Retina (tissue), 1 donor: Measurements from ENCODE around the gene ESPNL.
"Not testable (repeated sequence)": the region's sequence is repeated elsewhere in the genome, so short reads cannot be mapped to it uniquely, and the experiment has no call there.

Source experiments
- DNase-seq: peaks from one replicate; pipeline ENCODE4 v3.0.0-alpha.2; 2016

The ESPNL gene, protein sequence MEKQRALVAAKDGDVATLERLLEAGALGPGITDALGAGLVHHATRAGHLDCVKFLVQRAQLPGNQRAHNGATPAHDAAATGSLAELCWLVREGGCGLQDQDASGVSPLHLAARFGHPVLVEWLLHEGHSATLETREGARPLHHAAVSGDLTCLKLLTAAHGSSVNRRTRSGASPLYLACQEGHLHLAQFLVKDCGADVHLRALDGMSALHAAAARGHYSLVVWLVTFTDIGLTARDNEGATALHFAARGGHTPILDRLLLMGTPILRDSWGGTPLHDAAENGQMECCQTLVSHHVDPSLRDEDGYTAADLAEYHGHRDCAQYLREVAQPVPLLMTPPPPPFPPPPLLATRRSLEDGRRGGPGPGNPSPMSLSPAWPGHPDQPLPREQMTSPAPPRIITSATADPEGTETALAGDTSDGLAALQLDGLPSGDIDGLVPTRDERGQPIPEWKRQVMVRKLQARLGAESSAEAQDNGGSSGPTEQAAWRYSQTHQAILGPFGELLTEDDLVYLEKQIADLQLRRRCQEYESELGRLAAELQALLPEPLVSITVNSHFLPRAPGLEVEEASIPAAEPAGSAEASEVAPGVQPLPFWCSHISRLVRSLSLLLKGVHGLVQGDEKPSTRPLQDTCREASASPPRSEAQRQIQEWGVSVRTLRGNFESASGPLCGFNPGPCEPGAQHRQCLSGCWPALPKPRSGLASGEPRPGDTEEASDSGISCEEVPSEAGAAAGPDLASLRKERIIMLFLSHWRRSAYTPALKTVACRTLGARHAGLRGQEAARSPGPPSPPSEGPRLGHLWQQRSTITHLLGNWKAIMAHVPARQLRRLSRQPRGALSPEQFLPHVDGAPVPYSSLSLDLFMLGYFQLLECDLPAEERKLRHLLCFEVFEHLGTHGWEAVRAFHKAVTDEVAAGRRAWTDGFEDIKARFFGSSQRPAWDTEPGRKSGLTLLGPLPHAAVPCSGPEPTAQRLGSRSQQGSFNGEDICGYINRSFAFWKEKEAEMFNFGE

DNA sequence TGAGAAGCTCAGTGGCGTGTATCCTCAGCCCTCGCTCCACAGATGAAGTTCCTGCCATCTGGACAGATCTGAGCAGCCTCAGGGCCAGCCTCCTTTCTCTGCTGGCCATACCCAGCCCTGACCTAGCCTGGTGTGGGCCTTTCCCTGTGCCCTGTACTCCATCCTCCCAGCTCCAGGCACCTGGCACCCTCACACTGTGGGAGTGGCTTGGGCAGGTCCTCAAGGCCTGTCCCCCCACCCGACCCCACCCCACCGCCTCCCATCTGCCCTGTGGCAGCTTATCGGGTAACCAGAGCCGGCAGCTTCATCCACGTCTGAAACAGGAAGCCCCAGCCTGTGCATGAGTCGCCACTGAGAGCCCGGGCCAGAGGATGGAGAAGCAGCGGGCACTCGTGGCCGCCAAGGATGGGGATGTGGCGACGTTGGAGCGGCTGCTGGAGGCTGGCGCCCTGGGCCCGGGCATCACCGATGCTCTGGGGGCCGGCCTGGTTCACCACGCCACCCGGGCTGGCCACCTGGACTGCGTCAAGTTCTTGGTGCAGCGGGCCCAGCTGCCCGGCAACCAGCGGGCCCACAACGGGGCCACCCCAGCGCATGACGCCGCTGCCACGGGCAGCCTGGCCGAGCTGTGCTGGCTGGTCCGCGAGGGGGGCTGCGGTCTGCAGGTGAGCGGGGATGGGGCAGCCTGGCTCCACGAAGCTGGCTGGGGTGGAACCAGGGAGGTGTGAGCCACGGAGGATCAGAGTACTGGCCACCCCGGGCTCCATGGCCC is at the start of gene ESPNL:
Gene ESPNL (plus strand): TSS at position 292 of the 772 bp plus-strand sequence. CDS start 80 bp downstream, at position 372.
- DNase-seq = no peak

DNA sequence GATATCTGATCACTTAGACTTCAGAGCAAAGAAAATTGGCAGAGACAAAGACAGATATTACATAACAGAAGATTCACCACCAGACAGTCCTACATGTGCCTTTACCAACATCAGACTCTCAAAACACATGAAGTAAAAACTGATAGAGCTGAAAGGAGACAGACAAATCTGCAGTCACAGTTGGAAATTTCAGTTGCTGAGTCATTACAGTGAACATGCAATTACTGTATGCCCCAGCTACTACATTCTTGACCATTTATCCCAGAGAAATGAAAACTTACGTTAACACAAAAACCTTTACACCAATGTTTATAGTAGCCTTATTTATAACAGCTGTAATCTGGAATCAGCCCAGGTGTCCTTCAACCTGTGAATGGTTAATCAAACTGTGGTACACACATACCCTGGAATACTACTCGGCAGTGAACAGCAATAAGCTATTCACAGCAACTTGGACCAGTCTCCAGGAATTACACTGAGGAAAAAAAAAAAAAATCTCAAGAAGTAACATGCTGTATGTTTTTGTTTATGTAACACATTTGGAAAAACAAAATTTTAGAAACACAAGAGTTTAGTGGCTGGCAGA is 46.9 kb upstream of the ESPNL start:
- DNase-seq = no peak

DNA sequence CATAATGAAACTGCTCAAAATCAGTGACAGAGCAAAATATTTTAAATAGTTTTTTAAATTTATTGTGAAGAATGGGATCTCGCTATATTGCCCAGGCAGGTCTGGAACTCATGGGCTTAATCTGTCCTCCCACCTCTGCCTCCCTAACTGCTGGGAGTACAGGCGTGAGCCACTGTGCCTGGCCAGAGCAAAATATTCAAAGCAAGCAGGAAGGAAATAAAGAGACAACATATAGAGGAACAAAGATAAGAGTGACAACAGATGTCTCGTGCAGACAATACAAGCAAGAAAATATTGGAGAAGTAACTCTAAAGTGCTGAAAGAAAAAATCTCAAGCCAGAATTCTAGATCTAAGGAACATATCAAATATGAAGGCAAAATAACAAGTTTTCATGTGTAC is 44.3 kb upstream of the ESPNL start:
- DNase-seq = no peak

DNA sequence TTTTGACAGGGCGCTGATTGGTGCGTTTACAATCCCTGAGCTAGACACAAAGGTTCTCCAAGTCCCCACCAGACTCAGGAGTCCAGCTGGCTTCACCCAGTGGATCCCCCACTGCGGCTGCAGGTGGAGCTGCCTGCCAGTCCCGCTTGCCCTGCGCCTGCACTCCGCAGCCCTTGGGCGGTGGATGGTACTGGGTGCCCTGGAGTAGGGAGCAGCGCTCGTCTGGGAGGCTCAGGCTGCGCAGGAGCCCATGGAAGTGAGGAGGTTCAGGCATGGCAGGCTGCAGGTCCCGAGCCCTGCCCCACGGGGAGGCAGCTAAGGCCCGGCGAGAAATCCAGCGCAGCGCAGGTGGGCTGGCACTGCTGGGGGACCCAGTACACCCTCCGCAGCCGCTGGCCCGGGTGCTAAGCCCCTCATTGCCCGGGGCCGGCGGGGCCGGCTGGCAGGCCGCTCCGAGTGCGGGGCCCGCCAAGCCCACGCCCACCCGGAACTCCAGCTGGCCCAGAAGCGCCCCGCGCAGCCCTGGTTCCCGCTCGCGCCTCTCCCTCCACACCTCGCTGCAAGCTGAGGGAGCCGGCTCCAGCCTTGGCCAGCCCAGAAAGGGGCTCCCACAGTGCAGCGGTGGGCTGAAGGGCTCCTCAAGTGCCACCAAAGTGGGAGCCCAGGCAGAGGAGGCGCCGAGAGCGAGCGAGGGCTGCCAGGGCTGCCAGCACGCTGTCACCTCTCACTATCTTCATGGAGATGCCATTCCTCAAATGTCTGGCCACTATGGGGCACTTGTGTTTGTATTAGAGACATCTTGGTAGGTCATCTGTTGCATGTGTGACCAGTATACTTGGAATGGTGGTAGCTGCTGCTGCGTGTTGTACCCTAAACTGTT is 42.2 kb upstream of the ESPNL start:
- not testable (repeated sequence) for DNase-seq

DNA sequence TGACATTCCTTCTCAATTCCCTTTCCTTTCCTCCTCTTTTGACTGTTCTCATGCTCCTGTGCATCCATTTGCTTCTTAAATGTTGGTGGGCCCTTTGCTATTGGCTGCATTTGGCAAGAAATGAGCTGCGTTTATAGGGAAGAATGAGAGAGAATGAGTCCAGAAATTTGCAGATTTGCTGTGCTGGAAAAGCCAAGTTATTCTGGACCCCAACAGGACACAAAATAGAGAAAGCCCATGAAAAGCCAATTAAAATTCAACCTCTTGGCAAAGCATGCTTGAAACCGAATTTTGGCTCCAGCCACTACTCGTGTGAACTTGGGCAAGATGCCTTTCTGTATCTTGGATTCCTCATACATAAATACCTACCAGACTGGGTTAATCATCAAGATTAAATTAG is 40.6 kb upstream of the ESPNL start:
- DNase-seq = no peak

GRCh38 chr2:238060096-238060541 is 40.0 kb upstream of the ESPNL start:
- no peak for DNase-seq

DNA sequence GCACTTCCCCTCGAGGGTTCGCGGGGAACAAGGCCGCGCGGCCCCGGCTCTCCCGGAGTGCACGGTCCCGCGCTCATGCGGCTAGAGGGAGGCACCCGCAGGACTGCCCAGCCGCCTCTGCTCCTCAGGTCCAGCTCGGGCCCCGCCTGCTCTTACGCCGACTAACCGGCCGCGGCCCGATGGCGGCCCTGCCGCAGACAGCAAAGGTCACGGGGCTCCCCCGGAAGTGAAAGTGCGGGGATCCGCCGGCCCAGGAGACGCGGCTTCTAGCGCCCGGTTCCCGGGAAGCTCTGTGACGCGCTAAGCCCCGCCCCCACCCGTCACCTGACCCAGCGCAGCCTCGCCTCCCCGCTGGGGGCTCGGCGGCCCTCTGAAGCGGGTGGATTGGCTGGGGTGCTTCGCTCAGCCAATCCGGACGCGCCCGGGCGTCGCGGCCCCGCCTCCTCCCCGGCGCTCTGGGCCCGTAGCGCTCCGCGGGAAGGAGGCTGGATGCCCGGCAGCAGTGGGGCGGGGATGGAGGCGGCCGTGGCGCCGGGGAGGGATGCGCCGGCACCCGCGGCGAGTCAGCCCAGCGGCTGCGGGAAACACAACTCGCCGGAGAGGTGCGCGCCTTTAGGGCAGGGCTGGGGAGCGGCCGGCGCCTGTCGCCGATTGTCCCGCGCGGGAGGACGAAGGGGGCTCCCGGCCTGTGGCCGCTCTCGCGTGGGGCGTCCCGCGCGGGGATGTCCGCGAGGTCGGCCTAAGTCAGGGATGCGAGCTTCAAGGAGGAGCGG is 39.4 kb upstream of the ESPNL start, which contains the start of gene SCLY:
Gene SCLY (plus strand): TSS at position 460 of the 773 bp plus-strand sequence. CDS start 54 bp downstream, at position 514.
- peak; percentile 98 for DNase-seq

DNA sequence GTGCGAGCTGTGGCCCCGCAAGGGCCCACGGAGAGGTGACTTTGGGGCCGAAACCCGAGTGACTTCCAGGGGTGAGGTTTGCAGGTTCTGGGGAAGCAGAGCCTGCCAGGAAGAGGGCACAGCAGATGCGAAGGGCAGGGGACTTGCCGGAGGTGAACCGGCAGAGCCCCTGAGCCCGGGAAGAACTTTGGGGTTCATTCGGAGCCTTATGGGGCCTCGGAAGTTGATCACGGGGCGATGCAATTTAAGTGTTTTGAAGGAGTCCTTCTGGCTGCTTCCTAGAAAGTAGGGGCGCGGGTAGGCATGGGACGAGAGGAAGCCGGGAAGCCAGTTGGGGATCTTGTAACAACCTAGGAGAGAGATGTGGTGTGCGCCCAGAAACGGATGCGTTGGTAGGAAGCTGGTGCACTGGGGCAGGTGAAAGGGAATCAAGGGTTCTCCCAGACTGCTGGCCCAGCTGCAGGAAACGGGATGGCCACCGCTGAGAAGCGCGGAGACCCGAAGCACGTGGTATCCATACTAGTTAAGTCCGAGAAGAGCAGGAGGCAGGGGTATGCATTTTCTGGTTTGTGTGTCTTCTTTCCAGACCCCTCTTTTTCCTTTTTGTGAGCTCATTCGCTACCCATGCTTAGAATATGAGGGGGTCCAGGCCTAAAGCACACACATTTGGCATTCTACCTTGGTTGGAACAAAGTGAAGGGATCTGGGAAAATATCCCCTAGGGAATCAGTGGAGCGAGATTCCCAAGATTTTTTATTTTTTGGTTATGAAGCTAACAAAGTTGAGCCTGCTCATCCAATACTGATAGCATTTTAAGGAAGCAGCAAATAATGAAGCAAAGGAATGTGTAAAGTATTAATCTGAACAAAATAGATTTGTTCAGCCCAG is 38.6 kb upstream of the ESPNL start:
- DNase-seq = no peak

GRCh38 chr2:238063414-238064189 is 36.5 kb upstream of the ESPNL start:
- DNase-seq = no peak

DNA sequence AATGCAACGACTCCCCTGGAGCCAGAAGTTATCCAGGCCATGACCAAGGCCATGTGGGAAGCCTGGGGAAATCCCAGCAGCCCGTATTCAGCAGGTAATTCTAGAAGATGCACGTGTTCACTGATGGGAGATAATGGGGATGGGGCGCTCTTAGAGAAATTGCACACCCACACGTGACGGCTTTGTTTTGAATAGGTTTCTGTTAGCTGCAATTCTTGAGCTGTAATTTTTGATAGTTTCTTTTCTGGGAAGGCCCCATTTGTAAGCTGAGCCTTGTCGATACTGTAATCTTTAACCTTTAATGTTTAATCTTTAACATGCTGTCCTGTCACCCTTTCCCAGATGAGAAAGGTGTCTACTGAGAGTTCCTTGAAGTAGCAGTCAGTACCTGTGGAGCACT is 35.8 kb upstream of the ESPNL start:
- DNase-seq = no peak

GRCh38 chr2:238065071-238065846 is 34.9 kb upstream of the ESPNL start:
- DNase-seq = no peak

- no peak for DNase-seq
Measured at GRCh38 chr2:238066218-238066617, 33.9 kb upstream of the ESPNL start.

DNA sequence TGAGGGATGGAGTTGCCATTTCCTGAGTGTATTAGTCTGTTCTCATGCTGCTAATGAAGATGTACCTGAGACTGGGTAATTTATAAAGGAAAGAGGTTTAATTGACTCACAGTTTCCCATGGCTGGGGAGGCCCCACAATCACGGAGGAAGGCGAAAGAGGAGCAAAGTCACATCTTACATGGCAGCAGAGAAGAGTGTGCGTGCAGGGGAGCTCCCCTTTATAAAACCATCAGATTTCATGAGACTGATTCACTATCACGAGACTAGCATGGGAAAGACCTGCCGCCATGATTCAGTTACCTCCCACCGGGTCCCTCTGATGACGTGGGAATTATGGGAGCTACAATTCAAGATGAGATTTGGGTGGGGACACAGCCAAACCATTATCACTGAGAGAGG is 33.4 kb upstream of the ESPNL start:
- DNase-seq = not testable (repeated sequence)

GRCh38 chr2:238067939-238068338 is 32.2 kb upstream of the ESPNL start:
- DNase-seq = no peak

DNA sequence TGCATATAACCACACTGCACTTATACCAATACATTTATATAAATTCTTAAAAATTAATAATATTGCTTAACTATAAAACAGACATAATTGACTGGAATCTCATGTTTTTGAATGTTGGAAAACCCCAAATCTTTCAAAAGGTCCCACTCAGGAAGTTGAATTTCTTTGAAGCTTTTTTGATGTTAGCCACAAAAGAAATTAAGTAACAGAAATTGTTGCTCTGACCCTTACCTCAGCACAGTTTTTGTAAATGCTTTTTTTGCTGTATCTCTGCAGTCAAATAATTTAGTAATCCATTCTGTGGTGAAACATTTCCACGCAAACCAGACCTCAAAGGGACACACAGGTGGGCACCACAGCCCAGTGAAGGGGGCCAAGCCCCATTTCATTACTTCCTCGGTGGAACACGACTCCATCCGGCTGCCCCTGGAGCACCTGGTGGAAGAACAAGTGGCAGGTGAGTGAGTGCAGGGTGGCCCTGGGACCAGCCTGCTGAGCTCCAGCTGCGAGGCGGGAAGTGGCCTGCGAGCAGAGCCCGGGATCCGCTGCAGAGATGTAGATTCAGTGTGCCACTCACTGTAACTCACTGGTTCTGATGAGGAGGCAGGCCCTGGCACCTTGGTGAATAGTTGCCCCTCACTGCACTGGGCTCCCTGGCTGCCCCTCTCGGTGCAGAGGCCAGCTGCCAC is 31.0 kb upstream of the ESPNL start:
- no peak for DNase-seq

- DNase-seq = no peak
Measured at GRCh38 chr2:238069877-238070276, 30.3 kb upstream of the ESPNL start.

- DNase-seq = no peak
Measured at GRCh38 chr2:238075397-238075796, 24.7 kb upstream of the ESPNL start.
